ENCODE data around the gene ADPGK. TPM values are rescaled to one million over a fixed set of nuclear protein-coding genes. Genes with fewer than 3 reads are reported as not detected.

Gene ADPGK
- total and polyA plus RNA-seq, 2 donors (not counting 1 experiment from before 2014, with no cell fraction given), result 128 to 174 TPM

DNA sequence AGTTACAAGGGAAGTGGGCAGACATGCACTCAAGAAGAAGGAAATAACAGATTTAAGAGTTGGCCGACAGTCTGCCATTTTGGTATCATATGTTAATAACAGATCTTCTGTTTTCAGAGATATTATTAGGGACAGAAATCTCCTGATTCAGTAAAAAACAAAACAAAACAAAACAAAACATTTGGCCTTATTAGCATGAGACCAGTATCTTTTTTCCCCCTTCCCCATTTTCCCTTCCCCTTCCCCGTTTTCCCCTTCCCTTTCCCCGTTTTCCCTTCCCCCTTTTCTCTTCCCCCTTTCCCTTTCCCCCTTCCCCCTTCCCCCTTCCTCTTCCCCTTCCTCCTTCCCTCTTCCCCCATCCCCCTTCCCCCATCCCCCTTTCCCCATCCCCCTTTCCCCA is 58.1 kb downstream of the ADPGK start:
- Histone ChIP-seq H3K4me3 (ENCODE audit: control extremely low read depth in 1 of 5, extremely low read depth in 1 of 5, insufficient read depth in 1 of 5, low read depth in 2 of 5, low read length in 4 of 5) (no peak overlapping the region), H3K79me2 (ENCODE audit: control insufficient read depth, insufficient read depth, low read length) (no peaks in the 10 kb centered on the region), H3K27me3 (replicated peaks in 1 of 4; ENCODE audit: control extremely low read depth in 1 of 4, control insufficient read depth in 3 of 4, insufficient read depth in 4 of 4, low read length in 3 of 4) (no peaks in the 10 kb centered on the region), H2AFZ (ENCODE audit: insufficient read depth, low read depth, low read length, poor library complexity, severe bottlenecking) (no peak overlapping the region), H4K20me1 (ENCODE audit: control insufficient read depth, insufficient read depth, low read length, poor library complexity, severe bottlenecking) (no peaks in the 10 kb centered on the region), H3K27ac (ENCODE audit: low read length in 2 of 2) (no peak overlapping the region), H3K36me3 (replicated peaks in 1 of 2; ENCODE audit: control extremely low read depth in 1 of 2, control insufficient read depth in 1 of 2, extremely low read depth in 1 of 2, insufficient read depth in 2 of 2, low read length in 1 of 2) (peaks cover 3 to 9% of the 10 kb centered on the region in 2 experiments), H3K4me1 (ENCODE audit: control insufficient read depth in 2 of 2, insufficient read depth in 2 of 2, low read length in 2 of 2) (no peaks in the 10 kb centered on the region), H3K4me2 (replicated peaks; ENCODE audit: low read depth, low read length, poor library complexity, severe bottlenecking) (no peak overlapping the region), H3K9ac (ENCODE audit: low read length) (no peak overlapping the region), H3K9me3 (ENCODE audit: control extremely low read depth in 1 of 3, control insufficient read depth in 2 of 3, insufficient read depth in 1 of 3, low read length in 2 of 3) (no peaks in the 10 kb centered on the region)
- H3K27me3 Mint-ChIP-seq, result no peaks in the 10 kb centered on the region
- no peaks in the 10 kb centered on the region for H3K4me1 Mint-ChIP-seq
- CTCF ChIA-PET, result no interaction called here
- no CpG with 5 or more reads among the region's 3 CpGs for WGBS (ENCODE audit: insufficient coverage)
- no peaks in the 10 kb centered on the region for H3K9me3 Mint-ChIP-seq (ENCODE audit: insufficient read depth)
- TF ChIP-seq, protein P1, sequence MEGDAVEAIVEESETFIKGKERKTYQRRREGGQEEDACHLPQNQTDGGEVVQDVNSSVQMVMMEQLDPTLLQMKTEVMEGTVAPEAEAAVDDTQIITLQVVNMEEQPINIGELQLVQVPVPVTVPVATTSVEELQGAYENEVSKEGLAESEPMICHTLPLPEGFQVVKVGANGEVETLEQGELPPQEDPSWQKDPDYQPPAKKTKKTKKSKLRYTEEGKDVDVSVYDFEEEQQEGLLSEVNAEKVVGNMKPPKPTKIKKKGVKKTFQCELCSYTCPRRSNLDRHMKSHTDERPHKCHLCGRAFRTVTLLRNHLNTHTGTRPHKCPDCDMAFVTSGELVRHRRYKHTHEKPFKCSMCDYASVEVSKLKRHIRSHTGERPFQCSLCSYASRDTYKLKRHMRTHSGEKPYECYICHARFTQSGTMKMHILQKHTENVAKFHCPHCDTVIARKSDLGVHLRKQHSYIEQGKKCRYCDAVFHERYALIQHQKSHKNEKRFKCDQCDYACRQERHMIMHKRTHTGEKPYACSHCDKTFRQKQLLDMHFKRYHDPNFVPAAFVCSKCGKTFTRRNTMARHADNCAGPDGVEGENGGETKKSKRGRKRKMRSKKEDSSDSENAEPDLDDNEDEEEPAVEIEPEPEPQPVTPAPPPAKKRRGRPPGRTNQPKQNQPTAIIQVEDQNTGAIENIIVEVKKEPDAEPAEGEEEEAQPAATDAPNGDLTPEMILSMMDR (IDR thresholded peaks at IDR 0.05), result no peak
- TF ChIP-seq EZH2 (IDR thresholded peaks at IDR 0.05; ENCODE audit: borderline replicate concordance, insufficient read depth, low read depth, low read length, poor library complexity, severe bottlenecking), result no peak
- no peak for DNase-seq
- no peak for ATAC-seq (ENCODE audit: low read depth)
- POLR2A ChIA-PET, result no interaction called here
- H3K27ac Mint-ChIP-seq, result no peak overlapping the region
- intact Hi-C loops (cut with micrococcal nuclease), result loop anchor here (10.0 kb wide), 1 partner anchor 519 kb away; no protein-coding TSS in a partner anchor
- no peak overlapping the region for H3K4me3 Mint-ChIP-seq

- TF ChIP-seq, protein P1 (IDR thresholded peaks at IDR 0.05), result no peak
- no peak for TF ChIP-seq EZH2 (IDR thresholded peaks at IDR 0.05; ENCODE audit: borderline replicate concordance, insufficient read depth, low read depth, low read length, poor library complexity, severe bottlenecking)
- H2AFZ ChIP-seq (ENCODE audit: insufficient read depth, low read depth, low read length, poor library complexity, severe bottlenecking), result no peak overlapping the region
- no peak overlapping the region for H3K27ac Mint-ChIP-seq
- no peaks in the 10 kb centered on the region for H4K20me1 ChIP-seq (ENCODE audit: control insufficient read depth, insufficient read depth, low read length, poor library complexity, severe bottlenecking)
- DNase-seq (no peak), ATAC-seq (ENCODE audit: low read depth) (no peak)
- no peaks in the 10 kb centered on the region for H3K9me3 ChIP-seq (ENCODE audit: control extremely low read depth in 1 of 3, control insufficient read depth in 2 of 3, insufficient read depth in 1 of 3, low read length in 2 of 3)
- no peak overlapping the region for H3K9ac ChIP-seq (ENCODE audit: low read length)
- H3K4me3 ChIP-seq (ENCODE audit: control extremely low read depth in 1 of 5, extremely low read depth in 1 of 5, insufficient read depth in 1 of 5, low read depth in 2 of 5, low read length in 4 of 5), result no peak overlapping the region
- no peaks in the 10 kb centered on the region for H3K79me2 ChIP-seq (ENCODE audit: control insufficient read depth, insufficient read depth, low read length)
- no peak overlapping the region for H3K4me3 Mint-ChIP-seq
- CTCF ChIA-PET, result interaction anchor here (0.7 to 4.4 kb wide), 6 partner anchors 20 to 541 kb away, joined by 3 to 25 read pairs (median 5); no protein-coding TSS in a partner anchor
- no peaks in the 10 kb centered on the region for H3K4me1 Mint-ChIP-seq
- peaks cover 3 to 6% of the 10 kb centered on the region in 2 experiments for H3K36me3 ChIP-seq (replicated peaks in 1 of 2; ENCODE audit: control extremely low read depth in 1 of 2, control insufficient read depth in 1 of 2, extremely low read depth in 1 of 2, insufficient read depth in 2 of 2, low read length in 1 of 2)
- intact Hi-C loops (cut with micrococcal nuclease), result loop anchor here (10.0 kb wide), 1 partner anchor 521 kb away; no protein-coding TSS in a partner anchor
- 100% methylated on average over 1 of the region's 1 CpG for WGBS (ENCODE audit: insufficient coverage)
- no peaks in the 10 kb centered on the region for H3K27me3 Mint-ChIP-seq
- no peaks in the 10 kb centered on the region for H3K9me3 Mint-ChIP-seq (ENCODE audit: insufficient read depth)
- H3K4me2 ChIP-seq (replicated peaks; ENCODE audit: low read depth, low read length, poor library complexity, severe bottlenecking), result no peak overlapping the region
- no peak overlapping the region for H3K27ac ChIP-seq (ENCODE audit: low read length in 2 of 2)
- POLR2A ChIA-PET, result no interaction called here
- H3K4me1 ChIP-seq (ENCODE audit: control insufficient read depth in 2 of 2, insufficient read depth in 2 of 2, low read length in 2 of 2), result no peaks in the 10 kb centered on the region
- no peaks in the 10 kb centered on the region for H3K27me3 ChIP-seq (replicated peaks in 1 of 4; ENCODE audit: control extremely low read depth in 1 of 4, control insufficient read depth in 3 of 4, insufficient read depth in 4 of 4, low read length in 3 of 4)
Observed at GRCh38 chr15:72724028-72724427, 59.5 kb downstream of the ADPGK start.
